Upper lobe of left lung (tissue), 6 donors: Measurements from ENCODE around the gene BET1L. TPM values are rescaled to one million over a fixed set of nuclear protein-coding genes. Genes with fewer than 3 reads are reported as not detected.

Experiments
- ATAC-seq, 2 donors: fragments of 200-7000 bp; cut with Tn5 transposase; one replicate each; pipeline ENCODE4 v1.9.1; 2022; ENCODE audit warnings: mild to moderate bottlenecking in 2 of 2, moderate library complexity in 2 of 2; ENCODE audit not compliant: low FRiP score in 2 of 2
- DNase-seq, 2 donors: peaks; one replicate each; pipeline ENCODE4 v3.0.0-alpha.2; 2019 to 2020
- H3K27ac ChIP-seq, 4 donors: fragments of 200-600 bp; sonication (generic); one replicate each; pipeline ENCODE4 v1.5.1; 2016 to 2019
- H3K27me3 ChIP-seq, 4 donors: fragments of 200-600 bp; sonication (generic); one replicate each; pipeline ENCODE4 v1.5.1; 2017 to 2019
- H3K36me3 ChIP-seq, 4 donors: fragments of 200-600 bp; sonication (generic); one replicate each; pipeline ENCODE4 v1.5.1; 2016 to 2019
- H3K4me1 ChIP-seq, 4 donors: fragments of 200-600 bp; sonication (generic); one replicate each; pipeline ENCODE4 v1.5.1; 2018 to 2019
- H3K4me3 ChIP-seq, 4 donors: fragments of 200-600 bp; sonication (generic); one replicate each; pipeline ENCODE4 v1.5.1; 2017 to 2019; ENCODE audit warnings: mild to moderate bottlenecking in 2 of 4, moderate library complexity in 1 of 4
- H3K9me3 ChIP-seq, 4 donors: fragments of 200-600 bp; sonication (generic); one replicate each; pipeline ENCODE4 v1.5.1; 2018 to 2019
- CTCF ChIP-seq, 6 experiments: fragments of 450-650 bp in 4 of 6; fragments of 200-600 bp in 2 of 6; sonication (generic) in 2 of 6; IDR thresholded peaks; one replicate each; pipeline ENCODE4 v1.5.1; 2016 to 2019; ENCODE audit warnings: antibody characterized with exemption in 6 of 6
- EP300 ChIP-seq, 4 donors: sonication (generic); formaldehyde crosslinking; IDR thresholded peaks; one replicate each; pipeline ENCODE4 v1.5.1; 2017; ENCODE audit warnings: antibody characterized with exemption in 4 of 4, control low read depth in 2 of 4
- POLR2A ChIP-seq, 4 donors: fragments of 450-650 bp; IDR thresholded peaks; one replicate each; pipeline ENCODE4 v1.5.1; 2016 to 2017; ENCODE audit warnings: antibody characterized with exemption in 4 of 4, mild to moderate bottlenecking in 2 of 4
- POLR2AphosphoS5 ChIP-seq, 2 donors: sonication (generic); formaldehyde crosslinking; IDR thresholded peaks; one replicate each; pipeline ENCODE4 v1.5.1; 2017; ENCODE audit warnings: antibody characterized with exemption in 2 of 2
- WGBS, 2 donors: methylation state at CpG; one replicate each; pipeline ENCODE4 v1.1.5; 2017 to 2018; 5-methylcytosine and 5-hydroxymethylcytosine counted together
- total RNA-seq, 6 donors: library from RNA; depleted of rRNA in 4 of 6; stranded (reverse); fragments of >200 nt in 4 of 6; gene quantifications; one replicate each; pipeline versions ENCODE4 v1.1.0 to v1.2.1, GENCODE V29; 2016 to 2021
- donor health status: DM: no; HTN: no; CAD: no; lungs with moderate emphysema.
- donor health status: DM: no; HTN: yes; CAD: no; lungs with severe emphysema.

Gene BET1L
- total RNA-seq, 6 donors from 2014 or later: 24.3 to 70.1 (median 39.0) TPM

GRCh38 chr11:212150-213100, 5.2 kb upstream of the BET1L start:
- no peaks in the 10 kb centered on the region for H3K9me3 ChIP-seq
- H3K27me3 ChIP-seq: no peaks in the 10 kb centered on the region
- H3K4me3 ChIP-seq: no peak overlapping the region
- peak overlapping the region in 1 of 4 donors; percentile 34 for H3K27ac ChIP-seq
- TF ChIP-seq CTCF (IDR thresholded peaks at IDR 0.05): no peak
- TF ChIP-seq POLR2AphosphoS5 (IDR thresholded peaks at IDR 0.05): no peak
- no peak for TF ChIP-seq EP300 (IDR thresholded peaks at IDR 0.05)
- no peak for TF ChIP-seq POLR2A (IDR thresholded peaks at IDR 0.05)
- DNase-seq (no peak), ATAC-seq (no peak)
- peaks cover 19 to 27% (median 24%) of the 10 kb centered on the region in 4 donors for H3K4me1 ChIP-seq
- WGBS, 2 donors: 92 to 94% methylated on average over 16 to 17 of the region's 17 CpGs
- peaks cover 28 to 72% (median 58%) of the 10 kb centered on the region in 4 donors for H3K36me3 ChIP-seq

GRCh38 chr11:211741-212140, 4.5 kb upstream of the BET1L start:
- no peaks in the 10 kb centered on the region for H3K9me3 ChIP-seq
- H3K4me3 ChIP-seq: no peak overlapping the region
- H3K27ac ChIP-seq: no peak overlapping the region
- DNase-seq: no peak
- TF ChIP-seq POLR2A (IDR thresholded peaks at IDR 0.05) (no peak), EP300 (IDR thresholded peaks at IDR 0.05) (no peak), POLR2AphosphoS5 (IDR thresholded peaks at IDR 0.05) (no peak), CTCF (IDR thresholded peaks at IDR 0.05) (no peak)
- ATAC-seq: no peak
- peaks cover 19 to 27% (median 24%) of the 10 kb centered on the region in 4 donors for H3K4me1 ChIP-seq
- H3K36me3 ChIP-seq: peaks cover 28 to 72% (median 58%) of the 10 kb centered on the region in 4 donors
- H3K27me3 ChIP-seq: no peaks in the 10 kb centered on the region
- 88 to 92% methylated on average over 9 of the region's 9 CpGs for WGBS, 2 donors

- peak overlapping the region in 1 of 4 donors; percentile 27 for H3K27ac ChIP-seq
- TF ChIP-seq POLR2AphosphoS5 (IDR thresholded peaks at IDR 0.05) (no peak), CTCF (IDR thresholded peaks at IDR 0.05) (no peak), POLR2A (IDR thresholded peaks at IDR 0.05) (no peak), EP300 (IDR thresholded peaks at IDR 0.05) (no peak)
- H3K4me3 ChIP-seq: no peak overlapping the region
- no peaks in the 10 kb centered on the region for H3K9me3 ChIP-seq
- H3K27me3 ChIP-seq: no peaks in the 10 kb centered on the region
- ATAC-seq (no peak), DNase-seq (no peak)
- H3K4me1 ChIP-seq: peaks cover 21 to 31% (median 26%) of the 10 kb centered on the region in 4 donors
- H3K36me3 ChIP-seq: peaks cover 28 to 70% (median 58%) of the 10 kb centered on the region in 4 donors
- 62 to 73% methylated on average over 3 to 5 of the region's 5 CpGs for WGBS, 2 donors
Observed at GRCh38 chr11:211295-211694, 4.1 kb upstream of the BET1L start.

- peaks cover 28 to 65% (median 56%) of the 10 kb centered on the region in 4 donors for H3K36me3 ChIP-seq
- no peaks in the 10 kb centered on the region for H3K9me3 ChIP-seq
- peak overlapping the region in 3 of 4 donors; percentile 19 to 32 (median 27) for H3K27ac ChIP-seq
- peaks cover 26 to 36% (median 31%) of the 10 kb centered on the region in 4 donors for H3K4me1 ChIP-seq
- no peak overlapping the region for H3K4me3 ChIP-seq
- TF ChIP-seq POLR2A (IDR thresholded peaks at IDR 0.05): no peak
- no peak for TF ChIP-seq CTCF (IDR thresholded peaks at IDR 0.05)
- no peak for TF ChIP-seq POLR2AphosphoS5 (IDR thresholded peaks at IDR 0.05)
- TF ChIP-seq EP300 (IDR thresholded peaks at IDR 0.05): no peak
- WGBS, 2 donors: 93 to 96% methylated on average over 3 to 5 of the region's 5 CpGs
- DNase-seq: peak in 1 of 2 donors; percentile 16
- ATAC-seq: no peak
- H3K27me3 ChIP-seq: no peaks in the 10 kb centered on the region
Observed at GRCh38 chr11:210803-211180, 3.6 kb upstream of the BET1L start.
